IMR-90 (cell line): ENCODE data around the gene SCAF11. TPM values are rescaled to one million over a fixed set of nuclear protein-coding genes. Genes with fewer than 3 reads are reported as not detected.

Source experiments
- ATAC-seq: fragments of 200-7000 bp; cut with Tn5 transposase; 2 replicates; pipeline ENCODE4 v1.9.1; 2020; ENCODE audit warnings: low read depth, mild to moderate bottlenecking, moderate library complexity
- BruUV-seq: library from RNA; stranded (reverse); fragments of 400-500 nt; replicated peaks from 2 replicates; lab custom pipeline; 2021; lab: Mats Ljungman, UMichigan
- CTCF ChIA-PET: fragments of 300-600 bp; formaldehyde crosslinking; extraction: SDS; loops from one replicate; lab custom pipeline; 2021; ENCODE audit warnings: antibody characterized with exemption; lab: Yijun Ruan, JAX
- POLR2A ChIA-PET: fragments of 300-600 bp; sonication (Branson Sonifier 250); formaldehyde crosslinking; loops from one replicate; lab custom pipeline; 2022; ENCODE audit warnings: antibody characterized with exemption; ENCODE audit not compliant: unreplicated experiment; lab: Charles Lee
- DNase-seq: peaks from one replicate; pipeline ENCODE4 v3.0.0; 2013
- H2AFZ ChIP-seq: replicated peaks from 2 replicates; pipeline ENCODE3; 2013; ENCODE audit warnings: low read length, mild to moderate bottlenecking; ENCODE audit not compliant: poor library complexity
- H2AK5ac ChIP-seq: 2 replicates; pipeline ENCODE4 v1.6.1; 2013; ENCODE audit warnings: low read depth, low read length, inconsistent platforms
- H2AK9ac ChIP-seq: replicated peaks from 2 replicates; pipeline ENCODE3; 2013; ENCODE audit warnings: mild to moderate bottlenecking, low read depth, low read length, moderate library complexity; ENCODE audit not compliant: poor library complexity
- H2BK120ac ChIP-seq: 2 replicates; pipeline ENCODE4 v1.6.1; 2013; ENCODE audit warnings: low read depth, low read length, inconsistent platforms
- H2BK15ac ChIP-seq: 3 replicates; pipeline ENCODE4 v1.6.1; 2013; ENCODE audit warnings: low read depth, low read length, inconsistent platforms
- H2BK20ac ChIP-seq: 2 replicates; pipeline ENCODE4 v1.6.1; 2013; ENCODE audit warnings: low read depth, mild to moderate bottlenecking, inconsistent platforms, low read length, moderate library complexity
- H2BK5ac ChIP-seq: 2 replicates; pipeline ENCODE4 v1.6.1; 2013; ENCODE audit warnings: mild to moderate bottlenecking, low read depth, low read length, inconsistent platforms; ENCODE audit not compliant: poor library complexity, severe bottlenecking
- H3K14ac ChIP-seq: replicated peaks from 2 replicates; pipeline ENCODE4 v1.6.1; 2013; ENCODE audit warnings: low read depth, low read length, inconsistent platforms
- H3K18ac ChIP-seq: 2 replicates; pipeline ENCODE4 v1.6.1; 2013; ENCODE audit warnings: low read depth, low read length, control low read depth
- H3K23ac ChIP-seq: 2 replicates; pipeline ENCODE4 v1.6.1; 2013; ENCODE audit warnings: low read depth, low read length, inconsistent platforms
- H3K27ac ChIP-seq: 2 replicates; pipeline ENCODE4 v1.5.1; 2013; ENCODE audit warnings: mild to moderate bottlenecking, control low read depth, low read length; ENCODE audit not compliant: insufficient read depth
- H3K27me3 ChIP-seq: 2 replicates; pipeline ENCODE4 v1.6.1; 2013; ENCODE audit warnings: low read length; ENCODE audit not compliant: control insufficient read depth, insufficient read depth
- H3K36me3 ChIP-seq: 2 replicates; pipeline ENCODE4 v1.6.1; 2013; ENCODE audit warnings: low read length, mixed read lengths; ENCODE audit not compliant: control insufficient read depth, insufficient read depth
- H3K4ac ChIP-seq: 2 replicates; pipeline ENCODE4 v1.6.1; 2013; ENCODE audit warnings: low read depth, low read length, inconsistent platforms
- H3K4me1 ChIP-seq: 2 replicates; pipeline ENCODE4 v1.6.1; 2013; ENCODE audit warnings: low read length, mixed read lengths; ENCODE audit not compliant: control insufficient read depth, insufficient read depth
- H3K4me2 ChIP-seq: 2 replicates; pipeline ENCODE4 v1.6.1; 2013; ENCODE audit warnings: low read depth, mild to moderate bottlenecking, control low read depth, low read length, moderate library complexity
- H3K4me3 ChIP-seq: 2 replicates; pipeline ENCODE4 v1.5.1; 2013; ENCODE audit warnings: low read depth, mild to moderate bottlenecking, control low read depth, low read length, moderate library complexity; ENCODE audit not compliant: insufficient read depth
- H3K56ac ChIP-seq: 2 replicates; pipeline ENCODE4 v1.6.1; 2013; ENCODE audit warnings: low read length, inconsistent platforms; ENCODE audit not compliant: insufficient read depth; ENCODE audit errors: extremely low read depth
- H3K79me1 ChIP-seq, 2 experiments: 2 replicates each; pipeline ENCODE4 v1.6.1; 2013; ENCODE audit warnings: low read length in 2 of 2, inconsistent platforms in 1 of 2, low read depth in 1 of 2
- H3K9ac ChIP-seq: 2 replicates; pipeline ENCODE4 v1.6.1; 2013; ENCODE audit warnings: low read depth, low read length, control low read depth
- H3K9me1 ChIP-seq: 2 replicates; pipeline ENCODE4 v1.6.1; 2013; ENCODE audit warnings: low read length, inconsistent platforms; ENCODE audit not compliant: insufficient read depth
- H3K9me3 ChIP-seq: 2 replicates; pipeline ENCODE4 v1.6.1; 2013; ENCODE audit warnings: low read length; ENCODE audit not compliant: control insufficient read depth, insufficient read depth
- H4K20me1 ChIP-seq: 2 replicates; pipeline ENCODE4 v1.6.1; 2013; ENCODE audit warnings: low read length, inconsistent platforms; ENCODE audit not compliant: insufficient read depth
- H4K5ac ChIP-seq: 2 replicates; pipeline ENCODE4 v1.6.1; 2013; ENCODE audit warnings: mild to moderate bottlenecking, low read depth, low read length, control low read depth
- H4K8ac ChIP-seq, 2 experiments: 2 replicates each; pipeline ENCODE4 v1.6.1; 2013; ENCODE audit warnings: low read depth in 2 of 2, low read length in 2 of 2, control low read depth in 1 of 2, inconsistent platforms in 1 of 2
- H4K91ac ChIP-seq: 2 replicates; pipeline ENCODE4 v1.6.1; 2013; ENCODE audit warnings: low read depth, low read length, inconsistent platforms; ENCODE audit not compliant: insufficient read depth
- BHLHE40 ChIP-seq: fragments of 150-350 bp; IDR thresholded peaks from 2 replicates; pipeline ENCODE4 v1.6.1; 2016; ENCODE audit warnings: mild to moderate bottlenecking, low read depth, low read length
- CHD1 ChIP-seq: IDR thresholded peaks from 2 replicates; pipeline ENCODE4 v1.6.1; 2012; ENCODE audit warnings: low read depth, low read length, improper control_type of control experiment
- POLR2A ChIP-seq: IDR thresholded peaks from 2 replicates; pipeline ENCODE4 v1.6.1; 2012; ENCODE audit warnings: mild to moderate bottlenecking, low read depth, low read length
- RCOR1 ChIP-seq: IDR thresholded peaks from 2 replicates; pipeline ENCODE4 v1.6.1; 2012; ENCODE audit warnings: mild to moderate bottlenecking, low read length, improper control_type of control experiment; ENCODE audit not compliant: insufficient replicate concordance
- USF2 ChIP-seq: fragments of 150-350 bp; IDR thresholded peaks from 2 replicates; pipeline ENCODE4 v1.6.1; 2017; ENCODE audit warnings: mild to moderate bottlenecking, antibody characterized with exemption, low read length, low read depth
- WGBS, 2 experiments: methylation state at CpG; one replicate each; pipeline versions ENCODE4 v1.1.5 to v1.1.7; 2013; ENCODE audit warnings: missing lambda C conversion rate in 2 of 2; ENCODE audit not compliant: insufficient read length in 1 of 2; ENCODE audit errors: extremely low coverage in 2 of 2; 5-methylcytosine and 5-hydroxymethylcytosine counted together
- dilution Hi-C: fragments of 300-500 bp; cut with HindIII; formaldehyde crosslinking; loops from one replicate; pipeline ENCODE4 v1.14.3; 2018; ENCODE audit warnings: low sequenced_read_pairs; ENCODE audit not compliant: unreplicated experiment
- in situ Hi-C: fragments of 300-500 bp; cut with MboI; formaldehyde crosslinking; loops from 3 replicates; pipeline ENCODE4 v1.14.3; 2019; ENCODE audit warnings: low sequenced_read_pairs, inconsistent platforms, mixed read lengths
- intact Hi-C: fragments of 100-400 bp; cut with micrococcal nuclease; formaldehyde crosslinking; loops from 2 replicates; pipeline ENCODE4 v1.10.0; 2022
- polyA plus RNA-seq, 3 experiments: library from polyadenylated mRNA; depleted of rRNA; stranded (reverse); fragments of >200 nt; gene quantifications; 2 replicates each; pipeline ENCODE4 v1.2.3, GENCODE V29; 2012; ENCODE audit warnings: low replicate concordance in 1 of 3
- total RNA-seq: library from RNA; depleted of rRNA; stranded (reverse); fragments of >200 nt; gene quantifications from 2 replicates; pipeline ENCODE4 v1.2.3, GENCODE V29; 2012

SCAF11 gene
- total and polyA plus RNA-seq, 2 of the 4 experiments (the other 2 are of a cell fraction), result 33.9 to 70.4 TPM

- TF ChIP-seq USF2, result no peak
- peak; percentile 68; the same call in 1 of the 2 replicates for TF ChIP-seq BHLHE40
- no peak for TF ChIP-seq POLR2A
- no peak for TF ChIP-seq CHD1
- TF ChIP-seq RCOR1, result no peak
- ChIA-PET POLR2A (no interaction called here), CTCF (no interaction called here)
- in situ Hi-C loops, result no loop called here
- Histone ChIP-seq H3K4me1 (peaks cover 9% of the 10 kb centered on the region), H2AK5ac (no peak overlapping the region), H4K5ac (no peak overlapping the region), H2AFZ (no peak overlapping the region), H4K8ac (no peak overlapping the region), H3K14ac (0 out of 2 replicates have a peak overlapping the region, but pooled peaks have one; percentile 37), H3K36me3 (no peaks in the 10 kb centered on the region), H2BK20ac (0 out of 2 replicates have a peak overlapping the region, but pooled peaks have one; percentile 39), H3K18ac (no peak overlapping the region), H3K4ac (0 out of 2 replicates have a peak overlapping the region, but pooled peaks have one; percentile 36), H3K27ac (peak overlapping the region; percentile 57; the same call in 1 of the 2 replicates), H2BK5ac (peak overlapping the region; percentile 53), H3K4me3 (no peak overlapping the region), H3K27me3 (no peaks in the 10 kb centered on the region), H3K9ac (no peak overlapping the region), H3K79me1 (no peaks in the 10 kb centered on the region), H4K20me1 (peaks cover 3% of the 10 kb centered on the region; the same call in 1 of the 2 replicates), H4K91ac (0 out of 2 replicates have a peak overlapping the region, but pooled peaks have one; percentile 43), H2AK9ac (no peak overlapping the region), H3K4me2 (peak overlapping the region; percentile 82), H3K9me1 (peaks cover 6% of the 10 kb centered on the region), H2BK120ac (no peak overlapping the region), H3K9me3 (no peaks in the 10 kb centered on the region), H2BK15ac (no peak overlapping the region), H3K23ac (no peak overlapping the region), H3K56ac (no peak overlapping the region)
- intact Hi-C loops, result loop anchor here (5.0 kb wide), 1 partner anchor 147 kb away; no protein-coding TSS in a partner anchor
- DNase-seq, result peak; percentile 78
- dilution Hi-C loops, result no loop called here
- BruUV-seq, result no TSS peak
- ATAC-seq, result peak; percentile 61
- no CpG with 5 or more reads among the region's 4 CpGs for WGBS, 2 experiments
Measured at GRCh38 chr12:45909041-45909713, 81.2 kb downstream of the SCAF11 start.
